RCC 7860 (cell line): ENCODE measurements around the gene NELFCD.
"Not testable (repeated sequence)": the region's sequence is repeated elsewhere in the genome, so short reads cannot be mapped to it uniquely, and the experiment has no call there.

Experiments used
- DNase-seq: peaks from one replicate; pipeline ENCODE4 v3.0.0-alpha.2; 2015; ENCODE audit warnings: low spot score
- FAIRE-seq: peaks from 2 replicates; lab custom pipeline; 2012; peaks lifted over from hg19 to GRCh38; lab: Jason Lieb, UNC

Gene NELFCD

GRCh38 chr20:59023616-59024015 lies 42.6 kb downstream of the NELFCD start:
- FAIRE-seq (no peak), DNase-seq (no peak)

GRCh38 chr20:59024111-59024530 lies 43.1 kb downstream of the NELFCD start:
- no peak for FAIRE-seq
- DNase-seq, result no peak

GRCh38 chr20:59025086-59025485 lies 44.0 kb downstream of the NELFCD start:
- FAIRE-seq (no peak), DNase-seq (no peak)

GRCh38 chr20:59025511-59025910 lies 44.5 kb downstream of the NELFCD start:
- no peak for FAIRE-seq
- no peak for DNase-seq

- FAIRE-seq (no peak), DNase-seq (no peak)
Observed at GRCh38 chr20:59026904-59027740, 46.1 kb downstream of the NELFCD start.

GRCh38 chr20:59027741-59028320 lies 46.8 kb downstream of the NELFCD start:
- FAIRE-seq (peak; percentile 73), DNase-seq (no peak)

- FAIRE-seq (no peak), DNase-seq (no peak)
Observed at GRCh38 chr20:59028812-59029211, 47.8 kb downstream of the NELFCD start.

GRCh38 chr20:59030911-59031563 lies 50.0 kb downstream of the NELFCD start:
- FAIRE-seq (no peak), DNase-seq (no peak)

GRCh38 chr20:59031564-59032022 lies 50.5 kb downstream of the NELFCD start:
- DNase-seq (no peak), FAIRE-seq (no peak)

- FAIRE-seq (no peak), DNase-seq (peak; percentile 93)
Observed at GRCh38 chr20:59032023-59032712, 51.1 kb downstream of the NELFCD start, which contains the start of gene ATP5F1E. TSS of gene ATP5F1E (minus strand) at chr20:59032335. CDS start at chr20:59032251, 84 bp downstream.

- FAIRE-seq (no peak), DNase-seq (peak; percentile 52)
Observed at GRCh38 chr20:59032713-59033059, 51.6 kb downstream of the NELFCD start.

GRCh38 chr20:59033093-59033492 lies 52.0 kb downstream of the NELFCD start:
- FAIRE-seq (peak; percentile 11), DNase-seq (no peak)

- no peak for FAIRE-seq
- DNase-seq, result no peak
Observed at GRCh38 chr20:59033616-59034165, 52.6 kb downstream of the NELFCD start.

GRCh38 chr20:59035381-59035780 lies 54.3 kb downstream of the NELFCD start:
- FAIRE-seq (no peak), DNase-seq (no peak)

GRCh38 chr20:59037386-59037785 lies 56.3 kb downstream of the NELFCD start:
- DNase-seq, result no peak
- no peak for FAIRE-seq

GRCh38 chr20:59039233-59039632 lies 58.2 kb downstream of the NELFCD start:
- DNase-seq, result no peak
- no peak for FAIRE-seq

GRCh38 chr20:59040667-59041066 lies 59.6 kb downstream of the NELFCD start:
- no peak for DNase-seq
- FAIRE-seq, result no peak

GRCh38 chr20:59041487-59041886 lies 60.4 kb downstream of the NELFCD start:
- not testable (repeated sequence) for DNase-seq, FAIRE-seq

- DNase-seq (no peak), FAIRE-seq (no peak)
Observed at GRCh38 chr20:59042151-59042795, 61.2 kb downstream of the NELFCD start, which contains the start of gene PRELID3B. TSS of gene PRELID3B (minus strand) at chr20:59042786. CDS start at chr20:59042730, 56 bp downstream.
